ENCODE data around the gene LAGE3. TPM values are rescaled to one million over a fixed set of nuclear protein-coding genes. Genes with fewer than 3 reads are reported as not detected.
A peak's percentile ranks its signal among the peaks of the same experiment; 100 is the strongest.

LAGE3 gene, protein sequence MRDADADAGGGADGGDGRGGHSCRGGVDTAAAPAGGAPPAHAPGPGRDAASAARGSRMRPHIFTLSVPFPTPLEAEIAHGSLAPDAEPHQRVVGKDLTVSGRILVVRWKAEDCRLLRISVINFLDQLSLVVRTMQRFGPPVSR
- total RNA-seq = 100 to 1,000 TPM in 1 of 9 donors, 10 to 100 TPM in 8; 22.5 to 101 (median 52.6) TPM
- polyA plus RNA-seq = 10 to 100 TPM; 11.3 to 24.0 (median 12.0) TPM
- long read RNA-seq, donor 1, transcript LAGE3-201 (3 exons, 949 nt) = major isoform, 85 of 91 reads
- long read RNA-seq, donor 1, partial matches to known transcripts = 6 of 91 reads
- long read RNA-seq, donor 1, other reads (novel, unspliced or antisense) = 0 of 91 reads
- long read RNA-seq, donor 2, transcript LAGE3-201 (3 exons, 949 nt) = major isoform, 36 of 36 reads
- long read RNA-seq, donor 2, partial matches to known transcripts = 0 of 36 reads
- long read RNA-seq, donor 2, other reads (novel, unspliced or antisense) = 0 of 36 reads
- long read RNA-seq, donor 3, transcript LAGE3-201 (3 exons, 949 nt) = major isoform, 53 of 53 reads
- long read RNA-seq, donor 3, partial matches to known transcripts = 0 of 53 reads
- long read RNA-seq, donor 3, other reads (novel, unspliced or antisense) = 0 of 53 reads
- long read RNA-seq, donor 4, transcript LAGE3-201 (3 exons, 949 nt) = major isoform, 35 of 38 reads
- long read RNA-seq, donor 4, partial matches to known transcripts = 1 of 38 reads
- long read RNA-seq, donor 4, other reads (novel, unspliced or antisense) = 2 of 38 reads
- long read RNA-seq, donor 5, transcript LAGE3-201 (3 exons, 949 nt) = major isoform, 62 of 63 reads
- long read RNA-seq, donor 5, partial matches to known transcripts = 0 of 63 reads
- long read RNA-seq, donor 5, other reads (novel, unspliced or antisense) = 1 of 63 reads
- long read RNA-seq, donor 6, transcript LAGE3-201 (3 exons, 949 nt) = major isoform, 38 of 40 reads
- long read RNA-seq, donor 6, partial matches to known transcripts = 1 of 40 reads
- long read RNA-seq, donor 6, other reads (novel, unspliced or antisense) = 1 of 40 reads
- long read RNA-seq, donor 7, transcript LAGE3-201 (3 exons, 949 nt) = major isoform, 33 of 33 reads
- long read RNA-seq, donor 7, partial matches to known transcripts = 0 of 33 reads
- long read RNA-seq, donor 7, other reads (novel, unspliced or antisense) = 0 of 33 reads
- long read RNA-seq, donor 8, transcript LAGE3-201 (3 exons, 949 nt) = major isoform, 117 of 117 reads
- long read RNA-seq, donor 8, partial matches to known transcripts = 0 of 117 reads
- long read RNA-seq, donor 8, other reads (novel, unspliced or antisense) = 0 of 117 reads
- long read RNA-seq, donor 9, transcript LAGE3-201 (3 exons, 949 nt) = major isoform, 52 of 52 reads
- long read RNA-seq, donor 9, partial matches to known transcripts = 0 of 52 reads
- long read RNA-seq, donor 9, other reads (novel, unspliced or antisense) = 0 of 52 reads
- long read RNA-seq, donor 10, transcript LAGE3-201 (3 exons, 949 nt) = major isoform, 38 of 38 reads
- long read RNA-seq, donor 10, partial matches to known transcripts = 0 of 38 reads
- long read RNA-seq, donor 10, other reads (novel, unspliced or antisense) = 0 of 38 reads

DNA sequence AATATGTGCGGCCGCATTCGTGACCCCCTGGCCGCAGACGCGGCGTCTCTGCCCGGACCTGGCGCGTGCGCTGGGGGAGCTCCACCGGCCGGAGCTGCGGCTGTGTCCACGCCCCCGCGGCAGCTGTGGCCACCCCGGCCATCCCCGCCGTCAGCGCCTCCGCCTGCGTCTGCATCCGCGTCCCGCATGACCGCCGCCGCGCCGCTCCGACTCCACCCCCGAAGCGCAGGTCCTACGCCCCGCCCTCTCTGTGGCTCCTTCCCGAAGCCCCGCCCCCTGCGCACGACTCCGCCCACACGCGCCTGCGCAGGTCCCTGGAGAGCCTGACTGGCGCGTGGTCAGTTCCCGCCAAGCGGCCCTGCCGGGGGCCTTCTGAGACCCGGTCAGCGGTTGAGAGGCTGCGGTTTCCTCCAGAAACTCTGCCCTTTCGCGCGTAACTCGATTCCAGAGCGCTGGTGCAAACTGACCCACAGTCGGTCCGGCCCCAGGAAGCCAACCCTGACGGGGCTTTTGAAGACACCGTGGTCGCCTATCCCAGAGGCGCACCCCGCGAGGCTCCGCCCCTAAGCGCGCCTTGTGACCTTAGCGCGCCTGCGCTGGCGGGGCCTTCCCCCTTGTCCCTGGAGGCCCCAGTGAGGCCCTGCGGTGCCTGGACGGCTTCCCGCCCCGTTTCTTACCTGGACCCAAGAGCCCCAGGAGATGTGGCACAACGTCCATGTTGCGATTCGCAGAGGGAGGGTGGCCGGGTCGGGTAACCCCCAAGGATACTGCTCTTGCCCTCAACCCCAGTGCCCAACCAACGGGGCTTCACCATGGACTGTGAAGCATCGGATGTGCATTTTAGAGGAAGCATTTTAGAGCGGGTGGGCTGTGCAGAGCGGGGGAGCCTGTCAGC lies at the start of gene LAGE3:
Gene LAGE3, minus strand, starts transcription at position 554 of the 895 bp plus-strand sequence. Its CDS starts 366 bp downstream, at position 188.
- intact Hi-C loops (cut with DNase I) = no loop called here
- WGBS, 4 donors = 2 to 50% (median 21%) methylated on average over 9 to 84 of the region's 85 CpGs
- Histone ChIP-seq H3K4me3 (peak within 1 kb of the TSS in 2 of 4 donors; percentile 34 to 64), H3K36me3 (replicated peaks in 1 of 2) (no peaks in the 10 kb centered on the region), H3K4me1 (replicated peaks in 1 of 2) (no peaks in the 10 kb centered on the region), H3K9me3 (replicated peaks in 1 of 3) (no peaks in the 10 kb centered on the region), H3K27me3 (no peaks in the 10 kb centered on the region), H3K27ac (peak within 1 kb of the TSS; percentile 38 to 90 (median 78))
- TF ChIP-seq, protein P1, sequence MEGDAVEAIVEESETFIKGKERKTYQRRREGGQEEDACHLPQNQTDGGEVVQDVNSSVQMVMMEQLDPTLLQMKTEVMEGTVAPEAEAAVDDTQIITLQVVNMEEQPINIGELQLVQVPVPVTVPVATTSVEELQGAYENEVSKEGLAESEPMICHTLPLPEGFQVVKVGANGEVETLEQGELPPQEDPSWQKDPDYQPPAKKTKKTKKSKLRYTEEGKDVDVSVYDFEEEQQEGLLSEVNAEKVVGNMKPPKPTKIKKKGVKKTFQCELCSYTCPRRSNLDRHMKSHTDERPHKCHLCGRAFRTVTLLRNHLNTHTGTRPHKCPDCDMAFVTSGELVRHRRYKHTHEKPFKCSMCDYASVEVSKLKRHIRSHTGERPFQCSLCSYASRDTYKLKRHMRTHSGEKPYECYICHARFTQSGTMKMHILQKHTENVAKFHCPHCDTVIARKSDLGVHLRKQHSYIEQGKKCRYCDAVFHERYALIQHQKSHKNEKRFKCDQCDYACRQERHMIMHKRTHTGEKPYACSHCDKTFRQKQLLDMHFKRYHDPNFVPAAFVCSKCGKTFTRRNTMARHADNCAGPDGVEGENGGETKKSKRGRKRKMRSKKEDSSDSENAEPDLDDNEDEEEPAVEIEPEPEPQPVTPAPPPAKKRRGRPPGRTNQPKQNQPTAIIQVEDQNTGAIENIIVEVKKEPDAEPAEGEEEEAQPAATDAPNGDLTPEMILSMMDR (IDR thresholded peaks at IDR 0.05) = no peak
- TF ChIP-seq POLR2A (IDR thresholded peaks at IDR 0.05) = peak in 1 of 2 donors; percentile 86
- peak; percentile 93 to 96 (median 95) for DNase-seq

DNA sequence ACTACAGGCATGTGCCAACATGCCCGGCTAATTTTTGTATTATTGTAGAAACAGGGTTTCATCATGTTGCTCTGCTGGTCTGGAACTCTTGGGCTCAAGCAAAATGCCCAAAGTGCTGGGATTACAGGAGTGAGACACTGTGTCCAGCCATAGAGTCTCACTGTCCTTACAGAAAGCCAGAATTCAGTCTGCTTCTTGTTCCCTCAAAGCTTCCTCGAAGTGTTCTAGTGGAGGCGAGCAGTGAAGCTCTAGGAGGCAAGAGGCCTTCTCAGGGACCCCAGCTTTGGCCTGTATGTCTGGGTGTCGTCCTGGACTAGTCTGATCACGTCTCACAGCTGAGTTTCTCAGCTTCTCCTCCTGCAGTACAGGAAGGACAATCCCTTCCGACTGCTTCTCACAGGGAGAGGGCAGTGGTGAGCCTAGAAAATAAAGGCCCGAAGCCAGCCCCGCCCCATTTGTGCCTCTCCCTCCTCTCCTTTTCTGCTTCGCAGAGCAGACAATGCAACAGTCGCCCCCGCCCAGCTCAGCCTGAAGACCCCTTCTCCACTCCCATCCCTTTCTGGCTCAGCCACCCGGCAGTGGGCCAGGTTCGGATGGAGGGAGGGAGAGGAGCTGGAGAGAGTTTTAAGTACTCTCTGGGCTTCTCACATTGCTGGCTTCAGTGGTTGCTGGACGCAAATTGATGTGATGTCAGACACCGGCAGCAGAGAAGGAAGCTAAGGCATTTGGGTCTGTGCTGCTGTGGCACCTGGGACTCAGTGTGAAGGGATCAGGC lies 48.0 kb upstream of the LAGE3 start:
- WGBS, 4 donors = 5 to 32% (median 17%) methylated on average over 4 to 15 of the region's 15 CpGs
- H3K27ac ChIP-seq = peak overlapping the region in 4 of 5 donors; percentile 52 to 80 (median 56)
- H3K4me1 ChIP-seq (replicated peaks in 1 of 2) = peaks cover 0 to 3% of the 10 kb centered on the region in 2 donors
- TF ChIP-seq, protein P1 (IDR thresholded peaks at IDR 0.05) = peak; percentile 19 to 55 (median 51)
- peak in 1 of 2 donors; percentile 31 for TF ChIP-seq POLR2A (IDR thresholded peaks at IDR 0.05)
- no peaks in the 10 kb centered on the region for H3K9me3 ChIP-seq (replicated peaks in 1 of 3)
- peak; percentile 73 to 91 (median 82) for DNase-seq
- intact Hi-C loops (cut with DNase I) = no loop called here
- no peaks in the 10 kb centered on the region for H3K27me3 ChIP-seq
- H3K36me3 ChIP-seq (replicated peaks in 1 of 2) = peaks cover 0 to 2% of the 10 kb centered on the region in 2 donors
- peak overlapping the region in 1 of 4 donors; percentile 40 for H3K4me3 ChIP-seq
